Measurements from ENCODE around the gene RNF19B. TPM values are rescaled to one million over a fixed set of nuclear protein-coding genes. Genes with fewer than 3 reads are reported as not detected.

Gene RNF19B
- total RNA-seq, 2 experiments from 2014 or later: 21.6 to 22.4 TPM

DNA sequence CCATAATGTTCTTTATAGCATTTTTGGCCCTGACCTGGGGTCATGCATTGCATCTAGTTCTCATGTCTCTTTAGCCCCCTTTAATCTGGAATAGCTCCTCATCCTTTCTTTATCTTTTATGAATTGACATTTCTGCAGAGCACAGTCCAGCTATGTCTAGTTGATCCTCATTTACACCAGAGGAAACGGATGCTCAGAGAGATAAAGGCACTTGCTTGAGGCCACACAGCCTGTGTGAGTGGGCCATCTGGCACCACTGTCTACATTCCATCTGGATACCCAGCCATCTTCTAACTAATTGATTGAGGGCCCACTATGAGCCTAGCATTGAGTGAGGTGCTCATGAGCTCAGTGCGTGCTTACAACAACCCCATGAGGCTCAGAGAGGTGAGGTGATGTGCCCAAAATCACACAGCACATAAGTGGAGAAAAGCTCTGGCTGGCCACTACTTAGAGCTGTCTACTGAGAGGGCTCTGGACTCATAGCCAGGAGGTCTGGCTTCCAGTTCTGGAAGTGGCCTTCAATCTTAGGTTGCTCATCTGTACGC is 74.8 kb downstream of the RNF19B start:
- Mint-ChIP-seq H3K4me1 (peaks cover 3% of the 10 kb centered on the region), H3K36me3 (peaks cover 2% of the 10 kb centered on the region), H3K9me3 (no peaks in the 10 kb centered on the region), H3K27me3 (peaks cover 74% of the 10 kb centered on the region), H3K27ac (no peak overlapping the region), H3K4me3 (no peak overlapping the region)
- ATAC-seq (ENCODE audit: low read depth) (no peak), DNase-seq (no peak)
- POLR2A ChIA-PET: no interaction called here

GRCh38 chr1:32888677-32889420 is 75.8 kb downstream of the RNF19B start:
- Mint-ChIP-seq H3K4me1 (peaks cover 3% of the 10 kb centered on the region), H3K27me3 (peaks cover 78% of the 10 kb centered on the region), H3K27ac (no peak overlapping the region), H3K9me3 (no peaks in the 10 kb centered on the region), H3K36me3 (peaks cover 2% of the 10 kb centered on the region), H3K4me3 (no peak overlapping the region)
- ATAC-seq (ENCODE audit: low read depth): no peak
- POLR2A ChIA-PET: no interaction called here
- no peak for DNase-seq

- H3K9me3 Mint-ChIP-seq: no peaks in the 10 kb centered on the region
- H3K4me3 Mint-ChIP-seq: no peak overlapping the region
- POLR2A ChIA-PET: no interaction called here
- no peak for ATAC-seq (ENCODE audit: low read depth)
- H3K36me3 Mint-ChIP-seq: peaks cover 2% of the 10 kb centered on the region
- no peak overlapping the region for H3K27ac Mint-ChIP-seq
- DNase-seq: no peak
- peaks cover 79% of the 10 kb centered on the region for H3K27me3 Mint-ChIP-seq
- H3K4me1 Mint-ChIP-seq: peaks cover 3% of the 10 kb centered on the region
Measured at GRCh38 chr1:32888134-32888533, 76.5 kb downstream of the RNF19B start.

DNA sequence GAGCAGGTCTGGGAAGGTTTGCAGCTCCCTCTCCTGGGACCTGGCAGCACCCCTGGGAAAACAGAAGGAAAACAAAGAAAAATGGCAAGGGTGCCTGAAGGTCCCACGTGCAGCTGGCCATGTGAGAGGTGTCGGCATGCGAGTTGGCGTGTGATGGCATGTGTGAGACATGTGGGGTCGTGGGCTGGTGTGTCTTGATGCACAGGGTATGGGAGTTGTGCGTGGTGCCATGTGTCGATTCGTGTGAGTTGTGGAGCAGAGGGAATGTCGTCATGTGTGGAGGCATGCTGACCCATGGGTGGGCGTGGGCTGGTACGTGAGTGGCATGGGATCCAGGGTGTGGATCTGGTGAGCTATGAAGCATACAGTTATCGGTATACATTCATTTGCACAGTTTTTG is 77.0 kb downstream of the RNF19B start:
- Mint-ChIP-seq H3K9me3 (no peaks in the 10 kb centered on the region), H3K4me1 (peaks cover 3% of the 10 kb centered on the region), H3K36me3 (peaks cover 2% of the 10 kb centered on the region), H3K27me3 (peaks cover 81% of the 10 kb centered on the region), H3K27ac (no peak overlapping the region), H3K4me3 (no peak overlapping the region)
- POLR2A ChIA-PET: no interaction called here
- ATAC-seq (ENCODE audit: low read depth): no peak
- no peak for DNase-seq

GRCh38 chr1:32886828-32887414 is 77.7 kb downstream of the RNF19B start:
- Mint-ChIP-seq H3K9me3 (no peaks in the 10 kb centered on the region), H3K36me3 (no peaks in the 10 kb centered on the region), H3K4me3 (no peak overlapping the region), H3K27me3 (peaks cover 74% of the 10 kb centered on the region), H3K4me1 (no peaks in the 10 kb centered on the region), H3K27ac (no peak overlapping the region)
- ATAC-seq (ENCODE audit: low read depth): no peak
- no peak for DNase-seq
- POLR2A ChIA-PET: interaction anchor here (0.6 kb wide), 1 partner anchor 242 kb away, joined by 3 read pairs; no protein-coding TSS in a partner anchor

Other genes with a start within 250 kb of the RNF19B start
- 100 to 1,000 TPM; 180 to 181 TPM for gene YARS1, start 147.5 kb downstream of the RNF19B start, total RNA-seq
- 10 to 100 TPM; 75.8 to 78.5 TPM for gene S100PBP, start 147.2 kb downstream of the RNF19B start, total RNA-seq
- not detected for gene FNDC5, start 93.9 kb downstream of the RNF19B start, total RNA-seq
- under 1 TPM in 1 of 2 experiments, not detected in 1; 0.40 TPM for gene HPCA, start 78.3 kb downstream of the RNF19B start, total RNA-seq
- not detected for gene TMEM54, start 63.4 kb downstream of the RNF19B start, total RNA-seq
- gene AK2, start 72.1 kb upstream of the RNF19B start, total RNA-seq: 100 to 1,000 TPM; 197 to 201 TPM
- gene AZIN2, start 116.3 kb upstream of the RNF19B start, total RNA-seq: 10 to 100 TPM; 16.5 to 16.6 TPM
- gene TRIM62, start 217.2 kb upstream of the RNF19B start, total RNA-seq: 10 to 100 TPM; 13.5 to 14.4 TPM